WTC11 (cell line): ENCODE data around the gene CTXN1.

Source experiments
- USF2 ChIP-seq: sonication (generic); formaldehyde crosslinking; IDR thresholded peaks from 2 replicates; pipeline ENCODE4 v1.8.1; 2023; ENCODE audit warnings: mild to moderate bottlenecking, missing genetic modification reagents, moderate library complexity
- TF ChIP-seq, protein P1 (sequence below): fragments of 200-600 bp; IDR thresholded peaks from 2 replicates; pipeline ENCODE4 v1.8.0; 2022; ENCODE audit warnings: antibody characterized with exemption

DNA sequence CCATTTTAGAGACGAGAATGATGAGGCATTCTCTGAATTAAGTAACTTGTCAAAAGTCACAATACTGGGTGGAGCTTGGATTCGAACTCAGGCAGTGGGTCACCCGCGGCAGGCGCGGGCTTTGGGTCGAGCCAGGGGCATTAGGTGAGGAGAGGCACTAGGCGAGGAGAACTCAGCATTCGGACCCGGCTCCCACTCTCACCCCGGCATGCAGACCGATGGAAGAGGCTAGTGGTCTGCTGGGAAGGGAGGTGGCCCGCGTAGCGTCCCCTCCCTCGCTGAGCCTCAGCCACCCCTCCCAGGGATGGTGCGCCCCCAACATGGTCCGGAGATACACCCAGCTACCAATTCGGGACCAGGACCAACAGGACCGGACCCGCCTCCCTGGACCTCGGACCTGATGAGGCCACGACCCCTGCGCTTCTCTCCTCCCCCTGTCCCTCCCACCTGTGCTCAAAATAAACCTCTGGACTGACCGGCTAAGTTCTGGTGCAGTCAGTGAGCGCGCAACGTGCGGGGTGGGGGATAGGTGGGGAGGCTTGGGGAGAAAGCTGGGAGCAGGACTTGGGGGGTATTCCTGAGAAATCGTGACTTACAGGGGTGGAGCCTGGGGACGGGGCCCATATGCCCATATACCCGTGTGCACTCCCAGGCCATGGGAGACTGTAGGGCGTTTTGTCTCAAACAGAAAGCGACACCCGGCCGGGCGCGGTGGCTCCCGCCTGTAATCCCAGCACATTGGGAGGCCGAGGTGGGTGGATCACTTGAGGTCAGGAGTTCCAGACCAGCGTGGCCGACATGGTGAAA is 7.1 kb downstream of the CTXN1 start:
- TF ChIP-seq, protein P1, sequence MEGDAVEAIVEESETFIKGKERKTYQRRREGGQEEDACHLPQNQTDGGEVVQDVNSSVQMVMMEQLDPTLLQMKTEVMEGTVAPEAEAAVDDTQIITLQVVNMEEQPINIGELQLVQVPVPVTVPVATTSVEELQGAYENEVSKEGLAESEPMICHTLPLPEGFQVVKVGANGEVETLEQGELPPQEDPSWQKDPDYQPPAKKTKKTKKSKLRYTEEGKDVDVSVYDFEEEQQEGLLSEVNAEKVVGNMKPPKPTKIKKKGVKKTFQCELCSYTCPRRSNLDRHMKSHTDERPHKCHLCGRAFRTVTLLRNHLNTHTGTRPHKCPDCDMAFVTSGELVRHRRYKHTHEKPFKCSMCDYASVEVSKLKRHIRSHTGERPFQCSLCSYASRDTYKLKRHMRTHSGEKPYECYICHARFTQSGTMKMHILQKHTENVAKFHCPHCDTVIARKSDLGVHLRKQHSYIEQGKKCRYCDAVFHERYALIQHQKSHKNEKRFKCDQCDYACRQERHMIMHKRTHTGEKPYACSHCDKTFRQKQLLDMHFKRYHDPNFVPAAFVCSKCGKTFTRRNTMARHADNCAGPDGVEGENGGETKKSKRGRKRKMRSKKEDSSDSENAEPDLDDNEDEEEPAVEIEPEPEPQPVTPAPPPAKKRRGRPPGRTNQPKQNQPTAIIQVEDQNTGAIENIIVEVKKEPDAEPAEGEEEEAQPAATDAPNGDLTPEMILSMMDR = no peak
- TF ChIP-seq USF2 = no peak
